HG03196 (cell line): Measurements from ENCODE around the gene DUT.

Experiments
- ATAC-seq: cut with Tn5 transposase; IDR thresholded peaks from one replicate; pipeline ENCODE4 v1.9.1; 2021; ENCODE audit not compliant: unreplicated experiment

Gene DUT

GRCh38 chr15:48330855-48331795 lies at the start of gene DUT:
Gene DUT (plus strand): TSS chr15:48331429. CDS start chr15:48331516, 87 bp downstream.
- peak; percentile 85 for ATAC-seq

GRCh38 chr15:48281674-48282073 lies 49.6 kb upstream of the DUT start:
- ATAC-seq = no peak

GRCh38 chr15:48282216-48282615 lies 49.0 kb upstream of the DUT start:
- no peak for ATAC-seq

GRCh38 chr15:48283396-48284145 lies 47.7 kb upstream of the DUT start:
- no peak for ATAC-seq

GRCh38 chr15:48285329-48286214 lies 45.7 kb upstream of the DUT start:
- no peak for ATAC-seq

- no peak for ATAC-seq
Measured at GRCh38 chr15:48289628-48290027, 41.6 kb upstream of the DUT start.

GRCh38 chr15:48292458-48292857 lies 38.8 kb upstream of the DUT start:
- no peak for ATAC-seq

GRCh38 chr15:48297668-48298067 lies 33.6 kb upstream of the DUT start:
- no peak for ATAC-seq

GRCh38 chr15:48298914-48299313 lies 32.3 kb upstream of the DUT start:
- ATAC-seq = no peak

GRCh38 chr15:48300038-48300437 lies 31.2 kb upstream of the DUT start:
- ATAC-seq = no peak

GRCh38 chr15:48304398-48304797 lies 26.8 kb upstream of the DUT start:
- no peak for ATAC-seq

- no peak for ATAC-seq
Measured at GRCh38 chr15:48306639-48307038, 24.6 kb upstream of the DUT start.

GRCh38 chr15:48307586-48307985 lies 23.6 kb upstream of the DUT start:
- ATAC-seq = no peak

GRCh38 chr15:48309740-48310139 lies 21.5 kb upstream of the DUT start:
- ATAC-seq = no peak

- no peak for ATAC-seq
Measured at GRCh38 chr15:48313216-48313615, 18.0 kb upstream of the DUT start.

- no peak for ATAC-seq
Measured at GRCh38 chr15:48315041-48315440, 16.2 kb upstream of the DUT start.

GRCh38 chr15:48317221-48317620 lies 14.0 kb upstream of the DUT start:
- no peak for ATAC-seq

GRCh38 chr15:48318131-48318530 lies 13.1 kb upstream of the DUT start:
- ATAC-seq = no peak

- ATAC-seq = no peak
Measured at GRCh38 chr15:48323294-48323693, 7.9 kb upstream of the DUT start.

- no peak for ATAC-seq
Measured at GRCh38 chr15:48324949-48325348, 6.3 kb upstream of the DUT start.

- ATAC-seq = no peak
Measured at GRCh38 chr15:48325400-48325799, 5.8 kb upstream of the DUT start.
